HL-60/S4 treated with retinoic acid at 250 ng/mL for 4 days and 3 days (cell line): ENCODE data around the gene MBTD1.
"Not testable (repeated sequence)": the region's sequence is repeated elsewhere in the genome, so short reads cannot be mapped to it uniquely, and the experiment has no call there.

Experiments
- in situ Hi-C: fragments of 300-500 bp; cut with MboI; formaldehyde crosslinking; loops from 2 replicates; pipeline ENCODE4 v1.7.0; 2022; ENCODE audit warnings: low sequenced_read_pairs

MBTD1 gene

DNA sequence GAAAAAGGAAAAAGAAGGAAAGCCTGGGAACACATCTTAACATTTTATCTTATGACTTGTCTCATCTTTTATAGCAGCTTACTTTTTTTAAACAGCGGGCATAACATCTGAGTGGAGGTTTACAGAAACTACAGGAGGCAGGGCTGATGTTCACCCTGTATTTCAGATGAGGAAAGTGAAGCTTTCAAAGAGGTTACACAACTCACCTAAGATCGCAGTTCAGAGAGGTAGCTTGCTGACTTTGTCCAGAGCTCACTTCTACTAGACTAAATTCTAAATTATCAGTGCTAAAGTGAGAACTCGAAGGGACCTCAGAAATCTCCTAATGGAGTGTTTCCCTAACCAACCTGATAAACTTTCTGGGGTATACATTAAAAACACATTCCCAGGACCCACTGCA is 3.7 kb downstream of the MBTD1 start:
- in situ Hi-C loops = no loop called here

DNA sequence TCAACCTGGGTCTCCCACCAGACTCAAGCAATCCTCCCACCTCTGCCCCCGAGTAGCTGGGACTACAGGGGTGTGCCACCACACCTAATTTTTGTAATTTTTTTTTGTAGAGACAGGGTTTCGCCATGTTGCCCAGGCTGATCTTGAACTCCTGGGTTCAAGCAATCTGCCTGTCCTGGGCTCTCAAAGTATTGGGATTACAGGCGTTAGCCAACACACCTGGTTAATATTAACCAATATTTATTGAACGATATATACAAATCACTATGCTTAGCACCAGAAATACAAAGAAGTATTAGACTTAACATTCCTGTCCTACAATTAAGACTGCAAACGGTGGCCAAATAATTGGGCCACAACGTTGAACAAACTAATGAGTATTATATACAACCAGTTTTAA is 4.2 kb downstream of the MBTD1 start:
- in situ Hi-C loops = no loop called here

- in situ Hi-C loops = no loop called here
Measured at GRCh38 chr17:51251010-51251409, 8.8 kb downstream of the MBTD1 start.

- in situ Hi-C loops = no loop called here
Measured at GRCh38 chr17:51250314-51250840, 9.5 kb downstream of the MBTD1 start.

DNA sequence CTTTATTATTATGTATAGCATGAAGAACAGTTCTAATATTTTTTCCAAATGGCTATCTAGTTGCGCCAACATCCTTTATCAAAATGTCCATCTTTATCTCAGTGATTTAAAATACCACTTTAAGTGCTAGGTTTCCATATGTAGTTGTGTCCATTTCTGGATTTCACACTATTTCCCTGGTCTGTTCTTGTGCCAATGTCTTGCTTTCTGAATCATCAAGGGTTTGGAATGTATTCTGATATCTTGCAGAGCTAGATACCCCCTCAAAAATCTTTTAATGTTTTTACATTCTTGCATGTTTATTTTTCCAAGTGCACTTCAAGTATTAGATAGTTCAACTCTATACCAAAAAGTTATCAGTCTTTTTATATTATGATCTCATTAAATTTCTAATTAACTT is 14.3 kb downstream of the MBTD1 start:
- in situ Hi-C loops = no loop called here

- in situ Hi-C loops = no loop called here
Measured at GRCh38 chr17:51244041-51244440, 15.8 kb downstream of the MBTD1 start.

- in situ Hi-C loops = no loop called here
Measured at GRCh38 chr17:51240275-51240674, 19.6 kb downstream of the MBTD1 start.

- in situ Hi-C loops = no loop called here
Measured at GRCh38 chr17:51238255-51238887, 21.5 kb downstream of the MBTD1 start.

DNA sequence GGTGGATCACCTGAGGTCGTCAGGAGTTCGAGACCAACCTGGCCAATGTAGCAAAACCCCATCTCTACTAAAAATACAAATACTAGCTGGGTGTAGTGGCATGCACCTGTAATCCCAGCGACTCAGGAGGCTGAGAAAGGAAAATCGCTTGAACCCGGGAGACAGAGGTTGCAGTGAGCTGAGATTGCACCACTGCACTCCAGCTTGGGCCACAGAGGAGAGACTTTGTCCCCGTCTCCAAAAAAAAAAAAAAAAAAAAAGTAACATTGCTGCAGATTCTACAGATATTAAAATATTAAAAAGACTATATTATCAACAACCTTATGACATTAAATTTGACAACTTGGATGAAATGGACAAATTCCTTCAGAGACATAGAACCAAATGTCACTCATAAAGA is 25.7 kb downstream of the MBTD1 start:
- in situ Hi-C loops = no loop called here

- in situ Hi-C loops = no loop called here
Measured at GRCh38 chr17:51231999-51232398, 27.9 kb downstream of the MBTD1 start.

- in situ Hi-C loops = no loop called here
Measured at GRCh38 chr17:51230306-51230705, 29.5 kb downstream of the MBTD1 start.

DNA sequence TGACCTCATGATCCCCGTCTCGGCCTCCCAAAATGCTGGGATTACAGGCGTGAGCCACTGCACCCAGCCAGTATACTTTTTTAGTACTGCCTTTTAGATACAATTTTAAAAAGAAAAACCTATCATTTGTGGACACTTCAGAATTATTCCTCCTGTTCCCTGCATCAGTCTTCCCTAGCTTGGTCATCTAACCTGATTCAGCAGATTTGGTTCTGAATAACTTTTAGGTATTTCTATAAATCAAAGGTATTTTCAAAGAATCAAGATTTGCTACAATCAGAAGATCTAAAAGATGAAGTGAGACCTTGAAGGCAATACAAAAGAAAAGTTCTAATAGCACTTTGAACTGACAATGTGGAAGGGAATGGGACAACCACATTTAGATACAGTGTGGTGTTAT is 30.0 kb downstream of the MBTD1 start:
- in situ Hi-C loops = no loop called here

GRCh38 chr17:51228161-51228560 is 31.7 kb downstream of the MBTD1 start:
- in situ Hi-C loops = no loop called here

DNA sequence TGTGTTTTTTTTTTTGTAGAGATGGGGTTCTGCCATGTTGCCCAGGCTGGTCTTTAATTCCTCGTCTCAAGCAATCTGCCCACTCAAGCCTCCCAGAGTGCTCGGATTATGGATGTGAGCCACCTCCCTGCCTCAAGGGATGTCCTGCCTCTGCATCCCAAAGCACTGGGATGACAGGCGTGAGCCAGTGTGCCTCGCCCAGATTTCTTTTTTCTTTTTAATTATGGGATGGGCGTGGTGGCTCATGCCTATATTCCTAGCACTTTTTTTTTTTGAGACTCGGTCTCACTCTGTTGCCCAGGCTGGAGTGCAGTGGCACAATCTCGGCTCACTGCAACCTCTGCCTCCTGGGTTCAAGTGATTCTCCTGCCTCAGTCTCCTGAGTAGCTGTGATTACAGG is 34.3 kb downstream of the MBTD1 start:
- in situ Hi-C loops = not testable (repeated sequence)

GRCh38 chr17:51224402-51225262 is 35.2 kb downstream of the MBTD1 start:
- in situ Hi-C loops = no loop called here

GRCh38 chr17:51221322-51221721 is 38.5 kb downstream of the MBTD1 start:
- in situ Hi-C loops = no loop called here

DNA sequence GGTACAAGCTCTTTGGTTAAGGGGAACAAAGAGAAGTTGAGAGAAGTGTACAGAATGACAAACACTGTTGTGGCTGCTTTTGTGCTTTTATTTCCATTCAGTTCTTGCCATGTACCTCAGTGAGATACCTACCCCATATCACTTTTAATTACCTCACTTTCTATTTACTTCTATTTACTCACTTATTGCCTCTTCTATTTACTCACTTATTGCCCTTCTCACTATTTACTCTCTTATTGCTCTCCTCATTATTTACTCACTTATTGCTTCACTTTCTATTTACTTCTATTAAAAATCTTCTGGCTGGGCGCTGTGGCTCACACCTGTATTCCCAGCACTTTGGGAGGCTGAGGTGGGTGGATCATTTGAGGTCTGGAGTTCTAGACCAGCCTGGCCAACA is 41.9 kb downstream of the MBTD1 start:
- in situ Hi-C loops = no loop called here

DNA sequence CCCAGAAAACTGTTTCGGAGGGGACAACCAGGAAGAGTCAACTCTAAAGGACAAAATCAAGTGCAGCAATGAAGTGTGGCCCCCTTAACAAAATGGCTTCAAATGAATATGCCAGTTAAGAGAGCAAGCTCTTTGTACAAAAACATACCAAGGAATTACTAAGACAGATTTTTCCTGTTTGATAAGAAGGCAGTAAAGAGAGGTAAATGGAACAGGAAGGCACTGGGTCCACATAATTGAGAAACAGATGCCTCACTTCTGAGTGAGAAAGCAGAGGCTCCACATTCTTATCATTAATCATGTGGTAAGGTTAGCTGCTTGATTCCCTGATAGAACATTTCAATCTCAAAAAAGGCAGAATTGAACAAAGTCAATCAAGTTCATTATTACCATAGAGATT is 44.9 kb downstream of the MBTD1 start:
- in situ Hi-C loops = no loop called here

DNA sequence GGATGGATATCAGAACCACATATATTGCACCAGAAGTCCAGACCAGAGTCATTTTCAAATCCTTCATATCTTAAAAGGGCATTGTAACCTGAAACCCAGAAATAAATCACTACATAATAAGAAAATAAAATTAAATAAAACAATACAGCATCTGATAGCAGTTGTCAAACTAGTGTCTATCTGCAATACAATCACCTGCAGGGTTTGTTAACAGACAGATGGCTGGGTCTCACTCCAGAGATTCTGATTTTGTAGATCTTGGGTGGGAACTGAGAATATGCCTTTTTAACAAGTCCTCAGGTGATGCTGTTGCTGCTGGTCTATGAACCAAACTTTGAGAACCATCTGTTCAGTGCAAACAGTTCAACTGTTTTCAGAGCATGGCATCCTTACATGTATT is 56.0 kb downstream of the MBTD1 start:
- in situ Hi-C loops = no loop called here

- in situ Hi-C loops = no loop called here
Measured at GRCh38 chr17:51200846-51201245, 59.0 kb downstream of the MBTD1 start.

GRCh38 chr17:51200295-51200694 is 59.6 kb downstream of the MBTD1 start:
- in situ Hi-C loops = no loop called here

- in situ Hi-C loops = no loop called here
Measured at GRCh38 chr17:51197754-51198153, 62.1 kb downstream of the MBTD1 start.
